PC-9 (cell line): Measurements from ENCODE around the gene STK40. TPM values are rescaled to one million over a fixed set of nuclear protein-coding genes. Genes with fewer than 3 reads are reported as not detected.

Experiments used
- BruUV-seq: library from RNA; stranded (reverse); fragments of 400-500 nt; replicated peaks from 2 replicates; lab custom pipeline; 2021; lab: Mats Ljungman, UMichigan
- CTCF ChIA-PET: fragments of 300-600 bp; sonication (Branson Sonifier 250); formaldehyde crosslinking; loops from one replicate; lab custom pipeline; 2022; ENCODE audit warnings: antibody characterized with exemption; lab: Charles Lee
- POLR2A ChIA-PET: fragments of 300-600 bp; sonication (Branson Sonifier 250); formaldehyde crosslinking; loops from one replicate; lab custom pipeline; 2022; ENCODE audit warnings: antibody characterized with exemption; ENCODE audit not compliant: unreplicated experiment; lab: Charles Lee
- DNase-seq, 2 experiments: peaks; one replicate each; pipeline versions ENCODE4 v3.0.0 to v3.0.0-alpha.2; 2015 to 2022; ENCODE audit warnings: mixed read lengths in 1 of 2
- H2AFZ ChIP-seq: fragments of 200-600 bp; sonication (generic); 2 replicates; pipeline ENCODE4 v1.8.1; 2017; ENCODE audit warnings: antibody characterized with exemption
- H3F3A ChIP-seq: fragments of 200-600 bp; sonication (generic); 2 replicates; pipeline ENCODE4 v1.8.1; 2017; ENCODE audit warnings: antibody characterized with exemption, mild to moderate bottlenecking, low read depth; ENCODE audit not compliant: insufficient read depth
- H3K27ac ChIP-seq: fragments of 200-600 bp; sonication (generic); 2 replicates; pipeline ENCODE4 v1.6.1; 2016; ENCODE audit warnings: mixed run types
- H3K27me3 ChIP-seq: fragments of 200-600 bp; sonication (generic); 2 replicates; pipeline ENCODE4 v1.6.1; 2016; ENCODE audit warnings: low read depth, mixed run types; ENCODE audit not compliant: insufficient read depth
- H3K36me3 ChIP-seq: fragments of 200-600 bp; sonication (generic); 2 replicates; pipeline ENCODE4 v1.6.1; 2016; ENCODE audit warnings: low read depth, mixed run types
- H3K4me1 ChIP-seq: fragments of 200-600 bp; sonication (generic); replicated peaks from 2 replicates; pipeline ENCODE4 v1.6.1; 2016; ENCODE audit warnings: mixed run types; ENCODE audit not compliant: insufficient read depth
- H3K4me2 ChIP-seq: fragments of 200-600 bp; sonication (generic); 2 replicates; pipeline ENCODE4 v1.6.1; 2017; ENCODE audit warnings: mixed run types
- H3K4me3 ChIP-seq: fragments of 200-600 bp; sonication (generic); 2 replicates; pipeline ENCODE4 v1.6.1; 2016; ENCODE audit warnings: mixed run types
- H3K79me2 ChIP-seq: fragments of 200-600 bp; sonication (generic); 2 replicates; pipeline ENCODE4 v1.6.1; 2017; ENCODE audit warnings: low read depth, mixed run types
- H3K9me2 ChIP-seq: fragments of 200-600 bp; sonication (generic); 2 replicates; pipeline ENCODE4 v1.8.1; 2017; ENCODE audit warnings: mild to moderate bottlenecking; ENCODE audit not compliant: insufficient read depth
- H3K9me3 ChIP-seq: fragments of 200-600 bp; sonication (generic); 2 replicates; pipeline ENCODE4 v1.8.1; 2016; ENCODE audit warnings: low read depth; ENCODE audit not compliant: insufficient read depth
- H4K20me1 ChIP-seq: fragments of 200-600 bp; sonication (generic); 2 replicates; pipeline ENCODE4 v1.8.1; 2017; ENCODE audit not compliant: insufficient read depth
- EZH2 ChIP-seq: fragments of 200-600 bp; sonication (generic); IDR thresholded peaks from 2 replicates; pipeline ENCODE4 v1.8.0; 2017; ENCODE audit warnings: antibody characterized with exemption, low read depth
- intact Hi-C: fragments of 100-400 bp; cut with micrococcal nuclease; formaldehyde crosslinking; loops from one replicate; pipeline ENCODE4 v1.10.0; 2022; ENCODE audit not compliant: unreplicated experiment
- total RNA-seq: library from RNA; stranded (reverse); gene quantifications from 2 replicates; pipeline ENCODE4 v1.2.3, GENCODE V29; 2021
- TF ChIP-seq, protein P1 (sequence below): fragments of 200-600 bp; sonication (generic); conservative IDR thresholded peaks from 2 replicates; pipeline ENCODE4 v1.6.1; 2017; ENCODE audit warnings: mixed run types, antibody characterized with exemption, mild to moderate bottlenecking, moderate library complexity

The STK40 gene
- total RNA-seq, 1 experiment from 2014 or later, result 59.2 TPM

- peak in 1 of 2 experiments; percentile 78 for DNase-seq
- no TSS peak for BruUV-seq
- POLR2A ChIA-PET, result no interaction called here
- Histone ChIP-seq H3F3A (peaks cover 19% of the 10 kb centered on the region), H3K27me3 (no peaks in the 10 kb centered on the region), H3K27ac (peak overlapping the region; percentile 82), H4K20me1 (no peaks in the 10 kb centered on the region), H3K36me3 (no peaks in the 10 kb centered on the region), H2AFZ (peak overlapping the region; percentile 83), H3K4me2 (peak overlapping the region; percentile 69), H3K9me3 (no peaks in the 10 kb centered on the region), H3K4me1 (peaks cover 10% of the 10 kb centered on the region), H3K79me2 (peaks cover 14% of the 10 kb centered on the region), H3K4me3 (peak overlapping the region; percentile 59), H3K9me2 (no peaks in the 10 kb centered on the region)
- intact Hi-C loops, result no loop called here
- TF ChIP-seq, protein P1, sequence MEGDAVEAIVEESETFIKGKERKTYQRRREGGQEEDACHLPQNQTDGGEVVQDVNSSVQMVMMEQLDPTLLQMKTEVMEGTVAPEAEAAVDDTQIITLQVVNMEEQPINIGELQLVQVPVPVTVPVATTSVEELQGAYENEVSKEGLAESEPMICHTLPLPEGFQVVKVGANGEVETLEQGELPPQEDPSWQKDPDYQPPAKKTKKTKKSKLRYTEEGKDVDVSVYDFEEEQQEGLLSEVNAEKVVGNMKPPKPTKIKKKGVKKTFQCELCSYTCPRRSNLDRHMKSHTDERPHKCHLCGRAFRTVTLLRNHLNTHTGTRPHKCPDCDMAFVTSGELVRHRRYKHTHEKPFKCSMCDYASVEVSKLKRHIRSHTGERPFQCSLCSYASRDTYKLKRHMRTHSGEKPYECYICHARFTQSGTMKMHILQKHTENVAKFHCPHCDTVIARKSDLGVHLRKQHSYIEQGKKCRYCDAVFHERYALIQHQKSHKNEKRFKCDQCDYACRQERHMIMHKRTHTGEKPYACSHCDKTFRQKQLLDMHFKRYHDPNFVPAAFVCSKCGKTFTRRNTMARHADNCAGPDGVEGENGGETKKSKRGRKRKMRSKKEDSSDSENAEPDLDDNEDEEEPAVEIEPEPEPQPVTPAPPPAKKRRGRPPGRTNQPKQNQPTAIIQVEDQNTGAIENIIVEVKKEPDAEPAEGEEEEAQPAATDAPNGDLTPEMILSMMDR, result no peak
- no peak for TF ChIP-seq EZH2
- CTCF ChIA-PET, result interaction anchor here (0.6 kb wide), 1 partner anchor 48 kb away, joined by 10 read pairs; no protein-coding TSS in a partner anchor
These were observed 15.3 kb upstream of the STK40 start for GRCh38 chr1:36400825-36401601.

GRCh38 chr1:36400514-36400824 lies 14.7 kb upstream of the STK40 start:
- H3K9me3 ChIP-seq, result no peaks in the 10 kb centered on the region
- H4K20me1 ChIP-seq, result no peaks in the 10 kb centered on the region
- H3K9me2 ChIP-seq, result no peaks in the 10 kb centered on the region
- peaks cover 19% of the 10 kb centered on the region for H3F3A ChIP-seq
- intact Hi-C loops, result no loop called here
- peaks cover 10% of the 10 kb centered on the region for H3K4me1 ChIP-seq
- H3K36me3 ChIP-seq, result no peaks in the 10 kb centered on the region
- peak overlapping the region; percentile 59 for H3K4me3 ChIP-seq
- H2AFZ ChIP-seq, result peak overlapping the region; percentile 74; the same call in 1 of the 2 replicates
- peak overlapping the region; percentile 69 for H3K4me2 ChIP-seq
- no peaks in the 10 kb centered on the region for H3K27me3 ChIP-seq
- no TSS peak for BruUV-seq
- TF ChIP-seq EZH2, result no peak
- TF ChIP-seq, protein P1, result no peak
- peak overlapping the region; percentile 34; the same call in 1 of the 2 replicates for H3K27ac ChIP-seq
- ChIA-PET CTCF (interaction anchor here (0.6 kb wide), 1 partner anchor 48 kb away, joined by 10 read pairs; no protein-coding TSS in a partner anchor), POLR2A (no interaction called here)
- H3K79me2 ChIP-seq, result peaks cover 14% of the 10 kb centered on the region
- DNase-seq, result no peak

- CTCF ChIA-PET, result interaction anchor here (0.7 kb wide), 3 partner anchors 9 to 23 kb away, joined by 3 to 14 read pairs (median 3); no protein-coding TSS in a partner anchor
- BruUV-seq, result no TSS peak
- peak overlapping the region; percentile 74; the same call in 1 of the 2 replicates for H2AFZ ChIP-seq
These were observed 12.8 kb upstream of the STK40 start for GRCh38 chr1:36398370-36398977.

More at GRCh38 chr1:36398370-36398977, 12.8 kb upstream of the STK40 start:
- H3K4me2 ChIP-seq, result peak overlapping the region; percentile 87
- TF ChIP-seq EZH2, result no peak
- TF ChIP-seq, protein P1, result no peak
- POLR2A ChIA-PET, result interaction anchor here (0.6 kb wide), 2 partner anchors 14 to 89 kb away, joined by 3 to 9 read pairs; no protein-coding TSS in a partner anchor
- intact Hi-C loops, result no loop called here
- H3K36me3 ChIP-seq, result 0 out of 2 replicates have a peak, but pooled peaks cover 1% of the 10 kb centered on the region
- peaks cover 19% of the 10 kb centered on the region for H3F3A ChIP-seq
- no peaks in the 10 kb centered on the region for H4K20me1 ChIP-seq
- H3K27ac ChIP-seq, result no peak overlapping the region
- no peaks in the 10 kb centered on the region for H3K9me2 ChIP-seq
- peaks cover 10% of the 10 kb centered on the region for H3K4me1 ChIP-seq
- peak overlapping the region; percentile 85; the same call in 1 of the 2 replicates for H3K4me3 ChIP-seq
- H3K79me2 ChIP-seq, result peaks cover 14% of the 10 kb centered on the region
- no peak for DNase-seq
- H3K9me3 ChIP-seq, result no peaks in the 10 kb centered on the region
- no peaks in the 10 kb centered on the region for H3K27me3 ChIP-seq
